Measurements from ENCODE around the gene SLC38A10. TPM values are rescaled to one million over a fixed set of nuclear protein-coding genes. Genes with fewer than 3 reads are reported as not detected.

Gene SLC38A10
- total and polyA plus RNA-seq, 2 of the 4 experiments (the other 2 are of a cell fraction), result 12.7 to 46.7 TPM

DNA sequence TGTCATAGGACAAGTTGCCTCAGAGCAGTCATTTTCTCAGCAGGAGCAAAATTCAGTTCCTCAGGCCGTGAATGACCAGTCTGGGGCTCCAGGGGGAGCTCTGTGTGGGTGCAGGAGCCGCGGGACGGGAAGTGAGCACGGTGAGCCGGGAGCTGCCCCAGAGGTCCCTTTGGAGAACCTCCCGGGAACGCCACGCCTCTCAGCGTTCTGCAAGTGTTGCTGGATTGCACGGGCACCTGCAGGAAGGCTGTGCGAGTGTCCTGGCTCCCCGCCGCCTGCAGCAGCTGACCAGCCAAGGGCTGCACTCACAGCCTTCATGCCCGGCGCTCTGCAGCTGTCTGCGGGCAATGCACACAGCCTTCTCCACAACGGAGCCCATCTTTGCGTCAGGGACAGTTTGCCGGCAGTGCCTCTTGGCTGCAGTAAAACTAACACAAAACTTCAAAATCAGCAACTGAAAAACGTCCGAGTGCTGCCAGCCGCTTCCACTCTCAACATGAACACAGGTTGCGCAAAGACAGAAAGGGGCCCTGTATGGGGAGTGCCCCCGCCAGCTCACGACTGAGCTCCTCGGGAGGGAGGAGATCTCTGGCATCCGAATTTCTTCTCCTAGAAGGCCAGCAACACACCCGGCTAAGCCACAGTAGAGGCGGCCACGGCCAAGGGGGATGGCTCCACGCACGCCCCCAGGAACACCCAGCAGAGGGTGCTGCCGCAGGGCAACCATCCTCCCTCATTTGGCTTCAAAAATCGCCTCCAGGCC, 40.0 kb downstream of the SLC38A10 start:
- Histone ChIP-seq H4K91ac (ENCODE audit: insufficient read depth, low read depth, low read length) (no peak overlapping the region), H4K8ac (ENCODE audit: low read depth in 2 of 2, low read length in 2 of 2) (no peak overlapping the region), H3K4me2 (ENCODE audit: low read depth, low read length) (peak overlapping the region; percentile 9; the same call in 1 of the 2 replicates), H2AK9ac (replicated peaks; ENCODE audit: low read depth, low read length, poor library complexity) (no peak overlapping the region), H2AK5ac (ENCODE audit: low read depth, low read length) (no peak overlapping the region), H3K36me3 (ENCODE audit: control insufficient read depth, insufficient read depth, low read length) (peaks cover 38% of the 10 kb centered on the region), H3K9me3 (ENCODE audit: control insufficient read depth, insufficient read depth, low read length) (no peaks in the 10 kb centered on the region), H3K14ac (replicated peaks; ENCODE audit: low read depth, low read length) (0 out of 2 replicates have a peak overlapping the region, but pooled peaks have one; percentile 1), H3K56ac (ENCODE audit: extremely low read depth, insufficient read depth, low read length) (no peak overlapping the region), H3K27ac (ENCODE audit: insufficient read depth, low read length) (peak overlapping the region; percentile 35; the same call in 1 of the 2 replicates), H2BK20ac (ENCODE audit: low read depth, low read length) (no peak overlapping the region), H3K18ac (ENCODE audit: low read depth, low read length) (no peak overlapping the region), H3K4me3 (ENCODE audit: insufficient read depth, low read depth, low read length) (no peak overlapping the region), H2BK5ac (ENCODE audit: low read depth, low read length, poor library complexity, severe bottlenecking) (no peak overlapping the region), H2BK120ac (ENCODE audit: low read depth, low read length) (no peak overlapping the region), H2AFZ (replicated peaks; ENCODE audit: low read length, poor library complexity) (peak overlapping the region; percentile 59), H4K20me1 (ENCODE audit: insufficient read depth, low read length) (peaks cover 22% of the 10 kb centered on the region), H2BK15ac (ENCODE audit: low read depth, low read length) (no peak overlapping the region), H3K9ac (ENCODE audit: low read depth, low read length) (no peak overlapping the region), H3K27me3 (ENCODE audit: control insufficient read depth, insufficient read depth, low read length) (no peaks in the 10 kb centered on the region), H4K5ac (ENCODE audit: low read depth, low read length) (no peak overlapping the region), H3K4ac (ENCODE audit: low read depth, low read length) (no peak overlapping the region), H3K79me1 (ENCODE audit: low read depth in 1 of 2, low read length in 2 of 2) (peaks cover 9 to 18% of the 10 kb centered on the region in 2 experiments; a peak in 3 of 4 replicates), H3K9me1 (ENCODE audit: insufficient read depth, low read length) (peaks cover 7% of the 10 kb centered on the region), H3K4me1 (ENCODE audit: control insufficient read depth, insufficient read depth, low read length) (peaks cover 12% of the 10 kb centered on the region), H3K23ac (ENCODE audit: low read depth, low read length) (no peak overlapping the region)
- intact Hi-C loops (cut with micrococcal nuclease), result loop anchor here (2.0 kb wide), 1 partner anchor 140 kb away; the partner anchor contains the start of gene BAHCC1
- WGBS, 2 experiments (ENCODE audit: extremely low coverage in 2 of 2, insufficient read length in 1 of 2), result 29% methylated on average over 16 of the region's 35 CpGs; no CpG with 5 or more reads in 1 of the 2 experiments
- no TSS peak for BruUV-seq (replicated peaks)
- DNase-seq (peak; percentile 82), ATAC-seq (ENCODE audit: low read depth) (peak; percentile 84)
- in situ Hi-C loops (cut with MboI; ENCODE audit: low sequenced_read_pairs), result loop anchor here (5.0 kb wide), 1 partner anchor 227 kb away; no protein-coding TSS in a partner anchor
- CTCF ChIA-PET, result interaction anchor here (0.6 to 1.4 kb wide), 4 partner anchors 15 to 248 kb away, joined by 3 to 14 read pairs (median 4); partner anchors contain the start of gene BAHCC1
- dilution Hi-C loops (cut with HindIII; ENCODE audit: low sequenced_read_pairs, unreplicated experiment), result no loop called here
- TF ChIP-seq, protein P1, sequence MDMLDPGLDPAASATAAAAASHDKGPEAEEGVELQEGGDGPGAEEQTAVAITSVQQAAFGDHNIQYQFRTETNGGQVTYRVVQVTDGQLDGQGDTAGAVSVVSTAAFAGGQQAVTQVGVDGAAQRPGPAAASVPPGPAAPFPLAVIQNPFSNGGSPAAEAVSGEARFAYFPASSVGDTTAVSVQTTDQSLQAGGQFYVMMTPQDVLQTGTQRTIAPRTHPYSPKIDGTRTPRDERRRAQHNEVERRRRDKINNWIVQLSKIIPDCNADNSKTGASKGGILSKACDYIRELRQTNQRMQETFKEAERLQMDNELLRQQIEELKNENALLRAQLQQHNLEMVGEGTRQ (IDR thresholded peaks at IDR 0.05; ENCODE audit: low read depth, low read length), result no peak
- TF ChIP-seq SMC3 (IDR thresholded peaks at IDR 0.05; ENCODE audit: low read depth, low read length) (peak; percentile 78), CTCF (conservative IDR thresholded peaks at IDR 0.05; ENCODE audit: low read depth, low read length) (peak; percentile 71), MAZ (IDR thresholded peaks at IDR 0.05; ENCODE audit: borderline replicate concordance, low read depth, low read length) (peak; percentile 35; the same call in 1 of the 2 replicates), MXI1 (IDR thresholded peaks at IDR 0.05; ENCODE audit: borderline replicate concordance, low read depth, low read length) (0 out of 2 replicates have a peak, but pooled peaks have one; percentile 32), BHLHE40 (IDR thresholded peaks at IDR 0.05; ENCODE audit: low read depth, low read length) (no peak), RCOR1 (IDR thresholded peaks at IDR 0.05; ENCODE audit: insufficient replicate concordance, low read length) (no peak), CEBPB (IDR thresholded peaks at IDR 0.05; ENCODE audit: low read depth, low read length) (peak; percentile 73), RAD21 (IDR thresholded peaks at IDR 0.05; ENCODE audit: low read length) (peak; percentile 69)
- POLR2A ChIA-PET (ENCODE audit: unreplicated experiment), result interaction anchor here (0.6 kb wide), 1 partner anchor 40 kb away, joined by 5 read pairs; the partner anchor contains the start of gene SLC38A10

Measured in IMR-90 (cell line).